GM18508 (cell line): ENCODE measurements around the gene MRTFA.
"Not testable (repeated sequence)": the region's sequence is repeated elsewhere in the genome, so short reads cannot be mapped to it uniquely, and the experiment has no call there.

ENCODE experiments used
- ATAC-seq: cut with Tn5 transposase; IDR thresholded peaks from one replicate; pipeline ENCODE4 v1.9.1; 2021; ENCODE audit warnings: moderate number of reproducible peaks; ENCODE audit not compliant: insufficient read depth, unreplicated experiment

Gene MRTFA

GRCh38 chr22:40529821-40530220 lies 106.7 kb downstream of the MRTFA start:
- ATAC-seq = no peak

DNA sequence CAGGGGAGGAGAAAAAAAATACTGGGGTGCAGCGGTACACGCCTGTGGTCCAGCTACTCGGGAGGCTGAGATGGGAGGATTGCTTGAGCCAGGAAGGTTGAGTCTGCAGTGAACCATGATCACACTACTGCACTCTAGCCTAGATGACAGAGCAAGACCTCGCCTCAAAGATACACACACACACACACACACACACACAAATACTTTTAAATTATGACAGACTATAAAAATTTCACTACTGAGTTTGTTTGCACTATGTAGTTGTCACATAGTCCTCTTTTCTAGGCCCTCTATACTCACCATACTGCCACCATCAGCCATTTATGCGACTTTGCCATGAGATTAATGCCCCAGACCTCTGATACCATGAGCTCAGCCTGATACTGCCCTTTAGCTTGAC lies 109.6 kb downstream of the MRTFA start:
- ATAC-seq = no peak

- no peak for ATAC-seq
Measured at GRCh38 chr22:40525250-40525884, 111.2 kb downstream of the MRTFA start.

GRCh38 chr22:40524392-40525249 lies 111.9 kb downstream of the MRTFA start:
- ATAC-seq = no peak

- no peak for ATAC-seq
Measured at GRCh38 chr22:40522141-40522540, 114.4 kb downstream of the MRTFA start.

DNA sequence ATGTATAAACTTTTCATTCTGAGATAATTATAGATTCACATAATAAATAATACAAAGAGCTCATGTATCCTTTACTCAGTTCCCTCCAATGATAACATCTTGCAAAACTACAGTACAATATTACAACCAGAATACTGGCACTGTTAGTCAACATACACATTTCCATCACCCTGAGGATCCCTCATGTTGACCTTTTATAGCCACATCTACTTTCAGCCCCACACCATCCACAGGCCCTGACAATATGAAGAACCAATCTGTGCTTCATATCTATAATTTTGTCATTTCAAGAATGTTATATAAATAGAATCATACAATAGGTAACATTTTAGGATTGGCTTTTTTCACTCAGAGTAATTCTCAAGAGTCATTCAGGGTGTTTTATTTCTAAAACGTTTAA lies 115.5 kb downstream of the MRTFA start:
- ATAC-seq = no peak

GRCh38 chr22:40520562-40520961 lies 116.0 kb downstream of the MRTFA start:
- no peak for ATAC-seq

DNA sequence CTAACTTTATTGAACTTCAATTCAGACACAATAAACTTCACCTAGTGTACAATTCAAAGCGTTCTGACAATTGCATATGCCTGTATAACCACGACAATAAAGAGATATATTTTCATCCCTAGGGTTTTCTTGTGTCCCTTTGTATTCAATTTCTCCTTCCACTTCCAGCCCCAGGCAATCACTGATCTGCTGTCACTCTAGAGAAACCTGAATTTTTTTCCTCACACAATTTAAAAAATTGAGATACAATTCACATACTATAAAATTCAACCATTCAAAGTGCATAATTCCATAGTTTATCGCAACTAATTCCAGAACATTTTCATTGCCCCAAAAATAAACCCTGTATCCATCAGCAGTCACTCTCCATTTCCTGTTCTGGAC lies 116.6 kb downstream of the MRTFA start:
- ATAC-seq = no peak

GRCh38 chr22:40519284-40519947 lies 117.1 kb downstream of the MRTFA start:
- ATAC-seq = no peak

DNA sequence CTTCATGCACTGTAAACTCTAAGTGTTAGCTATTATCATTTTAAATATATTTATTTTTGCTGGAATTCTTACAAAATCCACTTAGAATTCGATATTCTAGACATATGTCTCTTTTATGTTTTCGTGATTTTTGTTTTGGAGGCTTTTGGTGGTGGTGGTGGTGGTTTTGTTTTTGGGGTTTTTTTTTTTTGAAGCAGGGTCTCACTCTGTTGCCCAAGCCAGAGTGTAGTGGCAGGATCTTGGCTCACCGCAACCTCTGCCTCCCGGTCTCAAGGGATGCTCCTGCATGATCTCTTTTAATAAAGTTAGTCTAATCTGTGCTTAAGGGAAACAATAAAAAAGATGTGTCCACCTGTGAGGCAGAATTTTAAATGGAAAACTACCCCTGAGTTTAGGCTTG lies 117.7 kb downstream of the MRTFA start:
- ATAC-seq = no peak

DNA sequence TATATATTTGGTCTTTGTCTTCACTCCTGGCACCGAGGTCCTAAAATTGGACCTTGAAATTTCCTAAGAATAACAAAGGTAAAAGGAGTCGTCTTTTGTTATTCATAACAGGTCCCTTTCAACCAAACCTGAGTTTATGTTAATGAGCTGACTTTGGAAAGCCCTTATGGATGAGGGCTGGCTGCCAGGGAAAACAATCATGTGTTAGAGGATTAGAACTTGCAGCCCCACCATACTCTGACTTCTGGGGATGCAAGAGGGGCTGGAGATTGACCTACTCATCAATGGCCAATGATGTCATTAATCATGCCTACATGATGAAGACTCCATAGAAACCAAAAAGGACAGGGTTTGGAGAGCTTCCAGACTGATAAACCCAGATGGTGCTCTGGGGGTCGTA lies 118.9 kb downstream of the MRTFA start:
- ATAC-seq = no peak

DNA sequence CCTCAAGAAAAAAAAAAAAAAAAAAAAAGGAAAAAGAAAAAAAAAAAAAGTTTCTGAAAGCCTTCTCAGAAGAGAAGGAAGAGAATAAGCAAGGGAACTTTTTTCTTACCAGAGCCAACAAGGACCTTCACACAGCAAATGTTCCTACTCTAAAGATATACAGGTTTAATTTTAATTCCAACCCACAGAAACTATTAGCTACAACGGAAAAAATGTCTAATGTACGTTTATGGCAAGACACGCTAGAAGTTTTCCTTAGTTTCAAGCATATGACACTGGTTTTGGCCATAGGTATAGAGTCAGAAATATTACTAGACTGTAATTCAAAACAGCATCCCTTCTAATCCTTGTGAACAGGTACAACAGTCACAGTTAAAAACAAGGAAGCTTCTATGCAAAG lies 120.1 kb downstream of the MRTFA start:
- ATAC-seq = no peak

- ATAC-seq = no peak
Measured at GRCh38 chr22:40512426-40513136, 123.9 kb downstream of the MRTFA start.

GRCh38 chr22:40511604-40512003 lies 124.9 kb downstream of the MRTFA start:
- no peak for ATAC-seq

GRCh38 chr22:40510631-40511364 lies 125.7 kb downstream of the MRTFA start:
- ATAC-seq = no peak

DNA sequence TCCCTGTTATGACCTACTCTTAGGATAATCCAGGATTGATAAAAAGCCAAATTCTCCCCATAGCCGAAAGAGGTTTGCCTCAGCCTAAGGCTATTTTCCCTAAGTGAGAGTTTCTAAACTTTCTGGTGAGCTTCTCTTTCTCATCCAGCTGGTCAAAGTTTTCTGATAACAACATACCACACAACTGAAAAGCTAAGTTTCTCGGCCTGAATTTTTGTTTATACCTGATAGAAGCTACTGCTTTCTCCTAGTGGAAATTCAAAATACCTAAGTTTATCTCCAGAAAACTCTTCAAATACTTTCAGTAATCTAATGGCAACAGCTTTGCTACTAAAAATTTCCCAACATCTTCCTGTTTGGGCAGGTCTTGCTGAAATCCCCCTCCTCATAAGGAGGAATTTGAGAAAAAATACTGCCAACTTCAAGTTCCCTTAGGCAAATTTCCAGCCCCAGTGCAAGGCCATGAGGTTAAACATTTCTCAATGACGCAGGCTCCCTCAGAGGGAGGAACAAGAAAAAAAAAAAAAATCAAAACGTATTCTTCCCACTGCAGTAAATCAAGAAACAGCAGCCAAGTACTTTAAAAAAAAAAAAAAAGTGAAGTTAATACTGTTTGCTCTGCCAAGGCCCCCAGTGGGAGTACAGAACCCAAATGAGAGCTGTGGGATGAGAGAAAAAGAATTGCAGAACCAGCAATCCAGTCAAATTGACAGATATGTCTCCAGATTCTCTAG lies 127.0 kb downstream of the MRTFA start:
- ATAC-seq = no peak

- not testable (repeated sequence) for ATAC-seq
Measured at GRCh38 chr22:40508046-40508445, 128.5 kb downstream of the MRTFA start.

DNA sequence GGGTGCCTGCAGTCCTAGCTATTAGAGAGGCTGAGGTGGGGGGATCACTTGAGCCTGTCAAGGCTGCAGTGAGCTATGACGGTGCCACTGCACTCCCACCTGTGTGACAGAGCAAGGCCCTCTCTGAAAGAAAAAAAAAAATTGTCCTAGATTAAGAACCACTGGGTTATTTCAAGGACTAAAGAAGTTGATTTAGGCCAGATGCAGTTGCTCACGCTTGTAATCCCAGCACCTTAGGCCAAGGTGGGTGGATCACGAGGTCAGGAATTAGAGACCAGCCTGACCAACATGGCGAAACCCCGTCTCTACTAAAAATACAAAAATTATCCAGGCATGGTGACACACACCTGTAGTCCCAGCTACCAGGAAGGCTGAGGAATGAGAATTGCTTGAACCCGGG lies 129.0 kb downstream of the MRTFA start:
- no peak for ATAC-seq

GRCh38 chr22:40506762-40507161 lies 129.8 kb downstream of the MRTFA start:
- ATAC-seq = no peak
